ENCODE data around the gene BNIP5. TPM values are rescaled to one million over a fixed set of nuclear protein-coding genes. Genes with fewer than 3 reads are reported as not detected.

BNIP5 gene
- total RNA-seq, 2 experiments from 2014 or later = not detected

GRCh38 chr6:36297051-36297450 is 39.6 kb downstream of the BNIP5 start:
- Histone ChIP-seq H3K27ac (ENCODE audit: low read depth, low read length, poor library complexity, severe bottlenecking) (no peak overlapping the region), H3K36me3 (ENCODE audit: insufficient read depth, low read length) (no peaks in the 10 kb centered on the region), H3K4me3 (ENCODE audit: low read depth, low read length, poor library complexity, severe bottlenecking) (no peak overlapping the region), H3K79me2 (ENCODE audit: insufficient read depth, low read depth, low read length) (no peaks in the 10 kb centered on the region), H3K4me1 (ENCODE audit: insufficient read depth, low read length, poor library complexity, severe bottlenecking) (no peaks in the 10 kb centered on the region), H3K4me2 (ENCODE audit: low read length) (no peak overlapping the region), H3K9me2 (ENCODE audit: insufficient read depth, low read length) (no peaks in the 10 kb centered on the region), H2AFZ (ENCODE audit: low read length) (no peak overlapping the region), H4K20me1 (ENCODE audit: insufficient read depth, low read length) (no peaks in the 10 kb centered on the region), H3K9me3 (ENCODE audit: low read length) (no peaks in the 10 kb centered on the region)
- BruUV-seq (replicated peaks) = no TSS peak
- DNase-seq (ENCODE audit: low spot score) = no peak
- ChIA-PET CTCF (ENCODE audit: unreplicated experiment) (no interaction called here), POLR2A (interaction anchor here (0.9 to 1.3 kb wide), 2 partner anchors 11 to 889 kb away, joined by 3 to 4 read pairs; no protein-coding TSS in a partner anchor)
- intact Hi-C loops (cut with micrococcal nuclease; ENCODE audit: unreplicated experiment) = no loop called here
- TF ChIP-seq EZH2phosphoT487 (IDR thresholded peaks at IDR 0.05; ENCODE audit: borderline replicate concordance, low read depth, low read length) (no peak), CTCF (conservative IDR thresholded peaks at IDR 0.05; ENCODE audit: low read length) (no peak)

GRCh38 chr6:36296240-36296639 is 40.4 kb downstream of the BNIP5 start:
- no peaks in the 10 kb centered on the region for H3K36me3 ChIP-seq (ENCODE audit: insufficient read depth, low read length)
- H3K4me3 ChIP-seq (ENCODE audit: low read depth, low read length, poor library complexity, severe bottlenecking) = no peak overlapping the region
- no peaks in the 10 kb centered on the region for H3K79me2 ChIP-seq (ENCODE audit: insufficient read depth, low read depth, low read length)
- H4K20me1 ChIP-seq (ENCODE audit: insufficient read depth, low read length) = no peaks in the 10 kb centered on the region
- ChIA-PET CTCF (ENCODE audit: unreplicated experiment) (no interaction called here), POLR2A (interaction anchor here (0.9 to 1.3 kb wide), 2 partner anchors 10 to 888 kb away, joined by 3 to 4 read pairs; no protein-coding TSS in a partner anchor)
- H2AFZ ChIP-seq (ENCODE audit: low read length) = no peak overlapping the region
- no peaks in the 10 kb centered on the region for H3K9me3 ChIP-seq (ENCODE audit: low read length)
- H3K9me2 ChIP-seq (ENCODE audit: insufficient read depth, low read length) = no peaks in the 10 kb centered on the region
- no TSS peak for BruUV-seq (replicated peaks)
- H3K4me1 ChIP-seq (ENCODE audit: insufficient read depth, low read length, poor library complexity, severe bottlenecking) = no peaks in the 10 kb centered on the region
- H3K4me2 ChIP-seq (ENCODE audit: low read length) = no peak overlapping the region
- H3K27ac ChIP-seq (ENCODE audit: low read depth, low read length, poor library complexity, severe bottlenecking) = no peak overlapping the region
- TF ChIP-seq CTCF (conservative IDR thresholded peaks at IDR 0.05; ENCODE audit: low read length) (no peak), EZH2phosphoT487 (IDR thresholded peaks at IDR 0.05; ENCODE audit: borderline replicate concordance, low read depth, low read length) (no peak)
- no peak for DNase-seq (ENCODE audit: low spot score)
- intact Hi-C loops (cut with micrococcal nuclease; ENCODE audit: unreplicated experiment) = no loop called here

- H3K4me1 ChIP-seq (ENCODE audit: insufficient read depth, low read length, poor library complexity, severe bottlenecking) = no peaks in the 10 kb centered on the region
- TF ChIP-seq CTCF (conservative IDR thresholded peaks at IDR 0.05; ENCODE audit: low read length) (no peak), EZH2phosphoT487 (IDR thresholded peaks at IDR 0.05; ENCODE audit: borderline replicate concordance, low read depth, low read length) (no peak)
- no peaks in the 10 kb centered on the region for H3K36me3 ChIP-seq (ENCODE audit: insufficient read depth, low read length)
- no peaks in the 10 kb centered on the region for H3K9me3 ChIP-seq (ENCODE audit: low read length)
- no peak overlapping the region for H3K4me2 ChIP-seq (ENCODE audit: low read length)
- ChIA-PET CTCF (ENCODE audit: unreplicated experiment) (no interaction called here), POLR2A (no interaction called here)
- no peaks in the 10 kb centered on the region for H3K9me2 ChIP-seq (ENCODE audit: insufficient read depth, low read length)
- no peak overlapping the region for H2AFZ ChIP-seq (ENCODE audit: low read length)
- no TSS peak for BruUV-seq (replicated peaks)
- no peak for DNase-seq (ENCODE audit: low spot score)
- no peak overlapping the region for H3K27ac ChIP-seq (ENCODE audit: low read depth, low read length, poor library complexity, severe bottlenecking)
- H3K4me3 ChIP-seq (ENCODE audit: low read depth, low read length, poor library complexity, severe bottlenecking) = no peak overlapping the region
- H4K20me1 ChIP-seq (ENCODE audit: insufficient read depth, low read length) = no peaks in the 10 kb centered on the region
- intact Hi-C loops (cut with micrococcal nuclease; ENCODE audit: unreplicated experiment) = no loop called here
- H3K79me2 ChIP-seq (ENCODE audit: insufficient read depth, low read depth, low read length) = no peaks in the 10 kb centered on the region
Observed at GRCh38 chr6:36292170-36292569, 44.5 kb downstream of the BNIP5 start.
